HG02763 (cell line): ENCODE results near the gene DEGS2.
"Not testable (repeated sequence)": the region's sequence is repeated elsewhere in the genome, so short reads cannot be mapped to it uniquely, and the experiment has no call there.

Experiments
- ATAC-seq: cut with Tn5 transposase; IDR thresholded peaks from one replicate; pipeline ENCODE4 v1.9.1; 2021; ENCODE audit warnings: mild to moderate bottlenecking, moderate library complexity; ENCODE audit not compliant: unreplicated experiment

The DEGS2 gene

DNA sequence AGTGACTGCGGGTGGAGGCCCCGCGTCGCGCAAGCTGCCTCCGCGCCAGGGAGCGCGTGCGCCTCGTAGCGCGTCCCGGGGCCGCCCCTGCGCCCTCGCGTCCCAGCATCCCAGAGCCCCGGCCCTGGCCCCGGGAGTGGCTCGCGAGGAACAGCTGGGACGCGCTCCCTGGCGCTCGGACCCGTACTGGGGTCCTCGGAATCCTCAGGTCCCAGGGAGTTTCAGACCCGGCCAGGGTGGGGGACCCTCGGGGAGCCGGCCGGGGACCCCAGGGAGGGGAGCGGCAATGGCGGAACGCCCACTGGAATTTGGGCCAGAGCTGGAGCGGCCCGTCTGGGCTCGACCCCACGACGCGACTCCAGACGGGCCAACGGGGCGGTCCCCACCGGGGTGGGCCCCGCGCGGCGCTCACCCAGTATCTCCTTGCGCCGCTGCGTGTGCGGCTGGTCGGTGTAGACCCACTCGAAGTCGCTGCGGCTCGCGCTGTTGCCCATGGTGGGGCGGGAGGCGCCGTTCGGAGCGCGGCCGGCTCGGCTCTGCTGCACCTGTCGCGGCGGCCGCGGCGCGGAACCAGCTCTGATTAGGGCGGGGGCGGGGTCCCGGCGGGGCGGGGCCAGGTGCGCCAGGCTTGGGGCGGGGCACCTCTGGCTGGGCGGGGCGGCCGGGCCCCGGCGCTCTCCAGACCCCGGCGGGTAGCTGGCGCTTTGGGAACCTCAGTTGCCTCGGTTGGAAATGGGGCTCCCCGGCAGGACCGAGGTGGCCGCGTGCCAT lies at the start of gene DEGS2:
Gene DEGS2 (minus strand): TSS at position 552 of the 771 bp plus-strand sequence. CDS start 58 bp downstream, at position 494.
- ATAC-seq = no peak

DNA sequence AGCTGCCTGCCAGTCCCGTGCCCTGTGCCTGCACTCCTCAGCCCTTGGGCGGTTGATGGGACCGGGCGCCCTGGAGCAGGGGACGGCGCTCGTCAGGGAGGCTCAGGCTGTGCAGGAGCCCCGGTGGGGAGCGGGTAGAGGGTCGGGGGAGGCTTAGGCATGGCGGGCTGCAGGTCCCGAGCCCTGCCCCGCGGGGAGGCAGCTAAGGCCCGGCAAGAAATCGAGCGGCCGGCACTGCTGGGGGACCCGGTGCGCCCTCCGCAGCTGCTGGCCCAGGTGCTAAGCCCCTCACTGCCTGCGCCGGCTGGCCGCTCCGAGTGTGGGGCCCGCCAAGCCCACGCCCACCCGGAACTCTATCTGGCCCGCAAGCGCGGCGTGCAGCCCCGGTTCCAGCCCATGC lies 48.7 kb upstream of the DEGS2 start:
- not testable (repeated sequence) for ATAC-seq

DNA sequence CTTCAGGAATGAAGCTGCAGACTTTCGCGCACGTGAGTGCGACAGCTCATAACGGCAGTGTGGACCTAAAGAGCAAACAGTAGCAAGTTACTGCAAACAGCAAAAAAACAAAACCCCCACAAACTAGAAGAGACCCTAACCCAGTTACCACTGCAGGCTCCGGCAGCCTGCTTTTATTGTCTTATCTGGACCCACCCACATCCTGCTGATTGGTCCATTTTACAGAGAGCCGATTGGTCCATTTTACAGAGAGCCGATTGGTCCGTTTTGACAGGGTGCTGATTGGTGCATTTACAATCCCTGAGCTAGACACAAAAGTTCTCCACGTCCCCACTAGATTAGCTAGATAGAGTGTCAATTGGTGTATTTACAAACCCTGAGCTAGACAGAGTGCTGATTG lies 48.1 kb upstream of the DEGS2 start:
- ATAC-seq = not testable (repeated sequence)

DNA sequence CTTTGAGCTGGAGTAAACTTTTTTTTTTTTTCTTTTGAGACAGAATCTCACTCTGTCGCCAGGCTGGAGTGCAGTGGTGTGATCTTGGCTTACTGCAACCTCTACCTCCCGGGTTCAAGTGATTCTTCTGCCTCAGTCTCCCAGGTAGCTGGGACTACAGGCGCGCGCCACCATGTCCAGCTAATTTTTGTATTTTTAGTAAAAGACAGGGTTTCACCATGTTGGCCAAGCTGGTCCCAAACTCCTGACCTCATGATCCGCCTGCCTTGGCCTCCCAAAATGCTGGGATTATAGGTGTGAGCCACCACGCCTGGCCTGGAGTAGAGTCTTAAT lies 45.4 kb upstream of the DEGS2 start:
- ATAC-seq = not testable (repeated sequence)

DNA sequence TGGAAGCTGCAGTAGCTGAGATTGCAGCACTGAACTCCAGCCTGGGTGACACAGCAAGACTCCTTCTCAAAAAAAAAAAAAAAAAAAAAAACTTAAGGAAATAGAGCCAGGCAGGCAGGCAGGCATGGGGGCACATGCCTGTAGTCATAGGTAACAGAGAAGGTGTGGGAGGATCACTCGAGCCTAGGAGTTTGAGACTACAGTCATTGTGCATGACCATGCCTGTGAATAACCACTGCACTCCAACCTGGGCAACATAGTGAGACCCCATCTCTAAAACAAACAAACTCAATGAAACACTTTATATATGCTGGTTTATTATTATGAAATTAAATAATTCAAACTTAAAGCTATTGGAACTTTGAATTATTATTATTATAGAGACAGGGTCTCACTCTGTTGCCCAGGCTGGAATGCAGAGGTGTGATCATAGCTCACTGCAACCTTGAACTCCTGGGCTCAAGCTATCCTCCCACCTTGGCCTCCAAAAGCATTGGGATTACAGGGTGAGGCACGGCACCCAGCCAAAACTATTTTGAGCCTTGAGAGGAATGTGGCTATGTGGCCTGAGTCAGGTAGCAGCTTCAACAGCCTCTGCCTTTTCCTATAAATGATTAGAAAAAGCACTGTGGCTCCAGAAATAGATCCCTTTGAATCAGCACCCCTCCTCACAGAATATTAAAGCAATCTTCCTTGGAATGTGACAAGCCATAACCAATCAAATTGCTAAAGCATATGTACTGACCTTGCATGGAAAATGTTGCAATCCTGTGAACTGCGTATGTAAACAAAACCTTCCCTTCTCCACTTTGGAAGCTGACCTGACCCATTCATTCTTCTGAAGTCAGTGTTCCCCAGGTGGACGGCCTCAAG lies 44.8 kb upstream of the DEGS2 start:
- ATAC-seq = no peak

DNA sequence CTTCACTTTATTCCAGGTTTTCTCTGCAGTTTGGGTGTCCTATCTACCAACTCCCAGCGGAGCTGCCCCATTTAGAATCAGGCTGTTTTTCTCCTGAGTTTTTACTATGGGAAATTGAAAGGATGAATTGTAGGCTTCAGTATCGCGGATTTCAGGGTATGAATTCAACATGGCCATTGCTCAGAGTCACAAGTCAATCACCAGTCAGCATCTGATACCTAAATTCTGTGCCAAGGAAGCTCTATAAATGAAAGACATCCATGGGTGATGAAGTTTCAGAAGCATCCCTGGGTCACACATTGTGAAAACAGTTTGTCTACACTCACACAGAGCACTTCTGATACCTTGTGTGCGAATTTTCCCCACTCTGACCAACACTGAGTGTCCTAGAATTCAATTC lies 43.7 kb upstream of the DEGS2 start:
- no peak for ATAC-seq

DNA sequence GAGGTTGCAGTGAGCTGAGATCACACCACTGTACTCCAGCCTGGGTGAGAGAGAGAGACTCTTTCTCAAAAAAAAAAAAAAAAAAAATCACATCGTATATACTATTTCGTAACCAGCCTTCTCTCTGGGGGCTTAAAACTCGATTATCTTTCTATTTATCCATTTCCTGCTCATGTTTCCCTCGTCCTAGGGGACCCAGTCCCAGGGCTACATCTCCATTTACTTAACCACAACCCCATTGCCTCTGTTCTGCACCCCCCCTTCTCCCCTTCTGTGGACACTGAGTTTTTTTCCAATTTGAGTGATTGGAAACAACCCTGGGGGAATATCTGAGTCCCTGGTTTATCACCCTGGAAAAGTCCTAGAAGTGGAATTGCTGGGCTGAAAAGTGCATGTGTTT lies 43.3 kb upstream of the DEGS2 start:
- no peak for ATAC-seq

DNA sequence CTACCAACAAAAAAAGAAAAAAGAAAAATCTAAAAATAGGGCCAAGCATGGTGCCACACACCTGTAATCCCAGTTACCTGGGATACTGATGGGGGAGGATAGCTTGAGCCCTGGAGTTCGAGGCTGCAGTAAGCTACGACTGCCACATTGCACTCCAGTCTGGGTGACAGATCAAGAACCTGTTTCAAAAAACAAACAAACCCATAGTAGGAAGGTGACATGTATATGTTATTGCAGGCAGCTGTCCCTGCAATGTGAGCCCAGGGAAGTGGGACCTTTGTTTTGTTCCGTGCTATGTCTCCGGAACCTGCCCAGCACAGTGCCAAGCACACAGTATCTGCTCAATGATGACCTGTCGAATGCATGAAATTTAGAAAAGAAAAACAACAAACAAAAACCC lies 42.3 kb upstream of the DEGS2 start:
- ATAC-seq = no peak

- no peak for ATAC-seq
Measured at GRCh38 chr14:100200311-100200710, 40.9 kb upstream of the DEGS2 start.

DNA sequence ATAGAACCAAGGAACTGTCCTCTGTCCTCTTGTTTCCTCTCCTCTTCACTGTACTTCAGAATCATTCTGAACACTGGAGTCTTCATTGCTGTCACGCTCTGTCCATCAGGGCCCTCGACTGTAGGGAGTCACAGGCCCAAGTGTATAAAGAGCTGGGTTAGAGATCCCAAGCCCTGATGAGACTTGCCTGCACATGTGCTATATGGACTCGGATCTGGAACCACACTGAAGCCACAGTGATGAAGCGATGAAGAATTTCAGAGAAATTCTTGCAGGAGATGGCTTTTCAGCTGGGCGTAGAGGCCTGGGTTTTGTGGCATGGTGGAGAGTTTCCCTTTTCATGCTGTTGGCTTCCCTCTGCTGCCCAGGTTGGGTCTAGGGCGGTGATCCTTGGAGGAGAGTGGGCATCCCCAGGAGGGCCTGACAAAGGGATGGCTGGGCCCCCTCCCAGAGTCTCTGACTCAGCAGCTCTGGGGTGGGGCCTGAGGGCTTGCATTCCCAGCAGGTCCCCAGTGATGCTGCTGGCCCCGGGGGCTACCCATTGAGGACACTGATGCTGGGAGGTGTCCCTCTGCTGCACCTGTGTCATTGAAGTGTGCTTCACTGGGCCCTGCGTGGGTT lies 39.9 kb upstream of the DEGS2 start:
- no peak for ATAC-seq

- no peak for ATAC-seq
Measured at GRCh38 chr14:100193417-100194357, 34.2 kb upstream of the DEGS2 start.

DNA sequence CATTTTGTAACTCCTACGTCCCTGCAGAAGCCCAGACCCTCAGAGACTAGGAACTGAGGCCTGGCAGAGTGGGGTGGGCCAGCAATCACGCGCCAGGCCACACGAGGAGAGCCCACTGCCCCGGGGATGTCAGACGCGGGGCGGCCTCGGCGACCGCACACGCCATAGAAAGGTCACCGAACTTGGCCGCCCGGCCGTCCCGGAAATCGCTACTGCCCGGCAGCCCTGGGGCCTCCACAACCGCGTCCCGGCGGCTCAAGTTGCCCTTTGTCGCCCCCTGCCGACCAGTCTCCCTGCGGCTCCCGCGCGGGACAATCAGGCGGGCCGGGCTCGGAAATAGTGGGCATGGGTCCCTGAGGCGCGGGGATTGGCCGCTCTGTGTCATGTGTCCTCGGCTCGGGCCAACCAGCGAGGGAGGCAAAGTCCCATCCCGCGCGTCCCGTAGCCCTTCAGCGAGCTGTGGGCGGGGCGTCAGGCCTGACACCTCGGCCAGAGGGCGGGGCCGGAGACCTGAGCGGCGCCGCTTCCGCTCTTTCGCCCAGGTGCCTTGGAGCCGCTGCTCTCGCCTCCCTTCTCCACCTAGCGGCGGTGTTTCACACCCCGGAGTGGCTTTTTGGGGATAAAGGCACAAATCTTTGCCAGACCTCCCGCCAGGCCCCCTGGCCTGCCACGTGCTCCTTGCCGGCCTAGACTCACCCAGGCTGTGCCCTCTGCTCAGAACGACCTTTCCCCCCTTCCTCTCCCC lies 33.4 kb upstream of the DEGS2 start:
- peak; percentile 97 for ATAC-seq

- no peak for ATAC-seq
Measured at GRCh38 chr14:100192250-100192671, 32.8 kb upstream of the DEGS2 start.

DNA sequence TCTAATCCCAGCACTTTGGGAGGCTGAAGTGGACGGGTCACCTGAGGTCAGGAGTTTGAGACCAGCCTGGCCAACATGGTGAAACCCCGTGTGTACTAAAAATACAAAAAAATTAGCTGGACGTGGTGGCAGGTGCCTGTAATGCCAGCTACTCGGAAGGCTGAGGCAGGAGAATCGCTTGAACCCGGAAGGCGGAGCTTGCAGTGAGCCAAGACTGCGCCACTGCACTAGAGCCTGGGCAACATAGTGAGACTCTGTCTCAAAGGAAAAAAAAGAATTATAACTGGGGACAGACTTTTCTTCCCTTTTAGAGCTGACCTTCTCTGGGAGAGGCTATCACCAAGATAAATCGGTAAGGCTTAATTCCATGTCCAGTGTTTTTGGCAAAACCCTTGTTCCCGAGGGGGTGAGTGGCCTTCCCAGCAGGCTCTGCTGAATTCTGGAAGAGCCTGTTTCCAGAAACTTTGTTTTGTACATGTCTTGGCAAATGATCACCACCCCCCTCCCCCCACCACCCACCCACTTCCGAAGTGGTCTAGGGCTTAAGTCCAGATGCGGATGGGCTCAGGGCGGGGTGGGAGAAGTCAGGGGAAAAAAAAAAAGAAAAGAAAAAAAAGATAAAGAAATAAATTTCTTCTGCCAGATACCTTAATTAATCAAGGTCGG lies 32.3 kb upstream of the DEGS2 start:
- ATAC-seq = no peak

GRCh38 chr14:100190126-100190525 lies 30.7 kb upstream of the DEGS2 start:
- ATAC-seq = no peak

DNA sequence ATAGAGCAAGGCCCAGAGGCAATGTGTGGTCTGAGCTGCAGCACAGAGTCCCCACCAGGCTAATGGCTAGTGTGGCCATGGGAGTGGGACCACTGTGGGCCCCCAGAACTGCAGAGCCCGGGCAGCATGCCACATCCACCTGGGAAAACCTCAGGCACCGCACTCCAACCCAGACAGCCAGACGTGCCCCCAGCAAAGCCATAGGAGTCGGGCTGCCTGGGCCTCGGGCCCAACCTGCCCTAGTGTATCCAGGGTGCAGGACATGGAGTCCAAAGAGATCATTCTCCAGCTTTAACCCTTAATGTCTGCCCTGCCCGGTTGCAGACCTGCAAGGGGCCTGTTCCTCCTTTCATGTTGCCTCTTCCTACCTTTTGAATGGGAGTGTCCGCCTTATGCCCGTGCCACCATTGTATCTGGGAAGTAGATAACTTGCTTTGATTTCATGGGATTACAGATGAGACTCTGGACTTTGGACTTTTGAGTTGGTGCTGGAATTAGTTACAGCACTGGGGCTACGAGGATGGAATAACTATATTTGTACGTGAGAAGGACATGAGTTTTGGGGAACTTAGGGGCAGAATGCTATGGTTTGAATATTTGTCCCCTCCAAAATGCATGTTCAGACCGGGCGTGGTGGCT lies 29.1 kb upstream of the DEGS2 start:
- no peak for ATAC-seq

- no peak for ATAC-seq
Measured at GRCh38 chr14:100187247-100187833, 27.9 kb upstream of the DEGS2 start.

DNA sequence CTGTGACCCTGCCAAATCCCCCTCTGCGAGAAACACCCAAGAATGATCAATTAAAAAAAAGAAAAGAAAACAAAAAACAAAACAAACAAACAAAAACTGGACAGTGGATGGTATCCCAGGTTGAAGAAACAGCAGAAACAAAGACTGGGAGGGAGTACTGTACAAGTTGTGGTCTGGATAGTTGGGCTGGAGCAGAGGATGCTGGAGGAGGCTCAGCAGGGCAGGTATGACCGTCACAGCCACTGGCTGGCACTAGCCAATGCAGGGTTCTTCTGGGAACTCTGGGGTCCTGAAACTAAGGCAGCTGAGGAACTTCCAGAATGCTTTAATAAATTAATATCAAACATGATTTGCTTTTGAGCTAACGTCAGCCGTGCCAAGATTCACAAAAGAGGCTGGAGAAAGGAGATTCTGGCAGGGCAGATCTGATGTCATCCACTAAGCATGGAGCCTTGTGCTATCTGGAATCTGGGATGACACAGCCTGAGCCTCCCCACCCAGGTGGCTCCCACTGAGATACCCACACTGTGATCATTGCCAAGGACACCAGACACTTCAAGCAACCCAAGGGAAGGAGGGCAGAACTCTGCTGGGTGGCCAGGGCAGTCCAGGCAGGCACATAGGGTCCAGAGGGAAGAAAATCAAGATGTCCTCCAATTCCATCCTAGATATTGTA lies 22.6 kb upstream of the DEGS2 start:
- ATAC-seq = not testable (repeated sequence)
